Type B pancreatic cell (in vitro differentiated cells): ENCODE results near the gene PKP2. TPM values are rescaled to one million over a fixed set of nuclear protein-coding genes. Genes with fewer than 3 reads are reported as not detected.

ENCODE experiments used
- DNase-seq: peaks from one replicate; pipeline ENCODE4 v3.0.0; 2021; ENCODE audit warnings: mixed read lengths; ENCODE audit not compliant: unreplicated experiment; ENCODE audit errors: extremely low spot score
- H3K27ac Mint-ChIP-seq: 2 replicates; pipeline ENCODE4 v1.8.0; 2021; ENCODE audit warnings: mild to moderate bottlenecking, mixed read lengths
- H3K27me3 Mint-ChIP-seq: 2 replicates; pipeline ENCODE4 v1.8.0; 2021; ENCODE audit warnings: mixed read lengths
- H3K36me3 Mint-ChIP-seq: 2 replicates; pipeline ENCODE4 v1.8.0; 2021; ENCODE audit warnings: mixed read lengths
- H3K4me1 Mint-ChIP-seq: one replicate; pipeline ENCODE4 v1.8.0; 2021; ENCODE audit warnings: mixed read lengths; ENCODE audit not compliant: unreplicated experiment
- H3K4me3 Mint-ChIP-seq: 2 replicates; pipeline ENCODE4 v1.8.0; 2021; ENCODE audit warnings: mild to moderate bottlenecking, mixed read lengths
- H3K9me3 Mint-ChIP-seq: 2 replicates; pipeline ENCODE4 v1.8.0; 2021; ENCODE audit warnings: mixed read lengths
- CTCF ChIP-seq: fragments of 200-600 bp; sonication (generic); conservative IDR thresholded peaks from 2 replicates; pipeline ENCODE4 v1.5.0; 2021; ENCODE audit warnings: antibody characterized with exemption, mild to moderate bottlenecking
- total RNA-seq: library from RNA; stranded (reverse); gene quantifications from 2 replicates; pipeline ENCODE4 v1.2.1, GENCODE V29; 2021; ENCODE audit warnings: low replicate concordance

Gene PKP2
- total RNA-seq, 1 donor from 2014 or later = 29.5 TPM

DNA sequence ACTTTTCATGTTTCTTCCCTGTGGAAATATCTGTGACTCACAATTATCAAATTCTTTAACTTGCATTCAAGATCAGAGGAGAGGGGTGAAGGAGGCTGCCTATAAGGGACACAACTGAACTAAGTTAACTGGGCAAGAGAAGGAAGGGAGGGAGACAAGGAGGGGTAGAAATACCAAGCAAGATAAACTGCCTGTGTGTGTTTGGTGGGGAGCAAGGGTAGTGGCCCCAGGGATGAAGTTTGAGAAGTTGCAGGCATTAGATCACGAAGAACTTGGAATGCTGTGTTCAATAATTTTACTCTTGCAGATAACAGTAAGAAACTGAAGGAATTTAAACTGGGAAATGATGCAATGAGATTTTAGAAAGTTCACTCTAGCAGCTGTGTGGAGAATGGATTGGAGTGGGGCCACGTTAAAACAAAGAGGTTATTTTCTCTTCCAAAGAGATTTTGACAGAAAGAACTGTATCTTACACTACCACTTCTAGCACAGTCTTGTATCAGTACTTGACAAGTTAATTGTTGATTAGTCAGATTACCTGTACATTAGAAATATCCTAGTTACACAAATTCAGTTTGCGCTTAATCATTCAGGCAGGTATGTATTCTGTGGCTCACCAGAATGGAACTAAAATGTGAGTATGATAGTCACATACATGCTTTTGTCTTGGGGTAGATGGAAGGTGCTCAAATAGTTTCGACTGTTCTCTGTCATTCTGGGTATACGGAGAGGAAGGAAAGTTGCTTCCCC, 7.4 kb downstream of the PKP2 start:
- Mint-ChIP-seq H3K27ac (peak overlapping the region; percentile 81), H3K36me3 (peaks cover 18% of the 10 kb centered on the region), H3K4me3 (peak overlapping the region; percentile 27), H3K4me1 (peaks cover 25% of the 10 kb centered on the region), H3K9me3 (no peaks in the 10 kb centered on the region), H3K27me3 (peaks cover 4% of the 10 kb centered on the region)
- no peak for DNase-seq
- no peak for TF ChIP-seq CTCF

DNA sequence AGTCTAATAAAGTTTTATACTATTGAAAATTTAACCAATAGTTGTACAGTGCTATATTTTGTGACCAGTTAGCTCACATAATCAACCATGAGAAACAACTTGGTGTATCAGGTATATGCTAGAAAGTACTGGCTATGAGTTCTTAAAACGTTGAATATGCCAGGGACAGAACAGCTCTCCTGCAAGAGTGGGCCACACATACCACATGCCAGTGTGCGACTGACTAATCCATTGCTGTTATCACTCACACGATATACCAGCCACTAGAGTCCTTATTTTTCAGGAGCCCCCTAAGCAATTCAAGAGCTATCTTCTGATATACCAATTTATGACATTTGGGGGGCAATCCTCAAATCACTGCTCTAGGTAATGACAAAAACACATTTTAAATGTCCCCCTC, 9.5 kb downstream of the PKP2 start:
- Mint-ChIP-seq H3K27me3 (no peaks in the 10 kb centered on the region), H3K36me3 (peaks cover 12% of the 10 kb centered on the region), H3K4me3 (no peak overlapping the region), H3K27ac (no peak overlapping the region), H3K4me1 (peaks cover 13% of the 10 kb centered on the region), H3K9me3 (no peaks in the 10 kb centered on the region)
- DNase-seq = no peak
- TF ChIP-seq CTCF = no peak

GRCh38 chr12:32885831-32886230, 10.7 kb downstream of the PKP2 start:
- Mint-ChIP-seq H3K4me1 (peaks cover 11% of the 10 kb centered on the region), H3K36me3 (peaks cover 12% of the 10 kb centered on the region), H3K27me3 (no peaks in the 10 kb centered on the region), H3K4me3 (no peak overlapping the region), H3K27ac (peak overlapping the region; percentile 33), H3K9me3 (no peaks in the 10 kb centered on the region)
- no peak for DNase-seq
- no peak for TF ChIP-seq CTCF

DNA sequence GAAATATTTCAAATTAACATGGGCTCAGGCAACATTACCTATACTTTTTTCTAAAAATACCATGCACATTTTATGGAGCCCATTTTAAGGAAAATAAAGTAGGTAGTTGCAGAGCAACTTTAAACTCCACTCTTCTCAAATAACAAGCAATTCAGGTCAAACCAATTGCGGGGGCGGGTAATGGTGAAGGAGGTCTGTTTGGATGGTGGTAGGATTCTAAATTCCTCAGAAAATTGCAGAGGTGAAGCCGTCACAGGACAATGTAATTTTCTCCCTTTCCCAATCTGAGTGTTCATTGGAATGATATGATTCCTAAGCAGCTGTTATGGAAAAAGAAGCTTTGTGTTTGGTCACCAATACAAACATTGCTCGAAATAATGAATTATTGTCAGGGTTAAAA, 11.6 kb downstream of the PKP2 start:
- no peak for DNase-seq
- Mint-ChIP-seq H3K4me3 (no peak overlapping the region), H3K27me3 (no peaks in the 10 kb centered on the region), H3K36me3 (peaks cover 16% of the 10 kb centered on the region), H3K9me3 (no peaks in the 10 kb centered on the region), H3K4me1 (peaks cover 18% of the 10 kb centered on the region), H3K27ac (peak overlapping the region; percentile 11)
- no peak for TF ChIP-seq CTCF

- no peaks in the 10 kb centered on the region for H3K9me3 Mint-ChIP-seq
- H3K27ac Mint-ChIP-seq = no peak overlapping the region
- no peak for DNase-seq
- no peak overlapping the region for H3K4me3 Mint-ChIP-seq
- peaks cover 19% of the 10 kb centered on the region for H3K36me3 Mint-ChIP-seq
- no peak for TF ChIP-seq CTCF
- H3K4me1 Mint-ChIP-seq = peaks cover 9% of the 10 kb centered on the region
- no peaks in the 10 kb centered on the region for H3K27me3 Mint-ChIP-seq
Observed at GRCh38 chr12:32881702-32882101, 14.9 kb downstream of the PKP2 start.
